Ovary (tissue), 3 donors: Measurements from ENCODE around the gene SLC15A3.

ENCODE experiments used
- CTCF ChIP-seq, 3 donors: fragments of 450-650 bp in 2 of 3; fragments of 200-600 bp in 1 of 3; IDR thresholded peaks; one replicate each; pipeline versions ENCODE4 v1.5.1 to v1.8.0; 2016 to 2022; ENCODE audit warnings: antibody characterized with exemption in 3 of 3, mild to moderate bottlenecking in 1 of 3
- POLR2A ChIP-seq: fragments of 450-650 bp; IDR thresholded peaks from one replicate; pipeline ENCODE4 v1.6.1; 2017; ENCODE audit warnings: antibody characterized with exemption, mild to moderate bottlenecking, moderate library complexity
- donor health status: DM: no; HTN: no; CAD: no.

DNA sequence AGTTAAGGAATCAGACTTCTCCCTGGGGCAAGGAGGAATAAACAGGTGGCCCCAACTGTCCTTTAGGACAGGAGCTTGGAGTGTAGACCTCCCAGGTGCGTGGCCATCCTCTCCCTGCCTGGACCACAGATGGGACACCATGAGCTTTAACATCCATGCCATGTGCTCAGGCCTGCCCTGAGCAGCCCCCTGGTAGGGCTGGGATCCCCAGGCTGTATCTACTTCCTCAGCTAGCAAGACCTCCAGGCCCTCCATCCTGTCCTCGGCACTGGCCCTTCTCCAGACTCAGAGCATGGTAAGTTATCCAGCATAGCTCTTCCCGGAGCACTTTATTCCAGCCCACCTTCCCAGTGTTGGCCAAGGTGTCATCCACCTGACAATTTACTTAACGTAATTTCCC, 25.2 kb upstream of the SLC15A3 start:
- TF ChIP-seq CTCF (IDR thresholded peaks at IDR 0.05) (no peak), POLR2A (no peak)
